ENCODE results near the gene LCP1.

The LCP1 gene

DNA sequence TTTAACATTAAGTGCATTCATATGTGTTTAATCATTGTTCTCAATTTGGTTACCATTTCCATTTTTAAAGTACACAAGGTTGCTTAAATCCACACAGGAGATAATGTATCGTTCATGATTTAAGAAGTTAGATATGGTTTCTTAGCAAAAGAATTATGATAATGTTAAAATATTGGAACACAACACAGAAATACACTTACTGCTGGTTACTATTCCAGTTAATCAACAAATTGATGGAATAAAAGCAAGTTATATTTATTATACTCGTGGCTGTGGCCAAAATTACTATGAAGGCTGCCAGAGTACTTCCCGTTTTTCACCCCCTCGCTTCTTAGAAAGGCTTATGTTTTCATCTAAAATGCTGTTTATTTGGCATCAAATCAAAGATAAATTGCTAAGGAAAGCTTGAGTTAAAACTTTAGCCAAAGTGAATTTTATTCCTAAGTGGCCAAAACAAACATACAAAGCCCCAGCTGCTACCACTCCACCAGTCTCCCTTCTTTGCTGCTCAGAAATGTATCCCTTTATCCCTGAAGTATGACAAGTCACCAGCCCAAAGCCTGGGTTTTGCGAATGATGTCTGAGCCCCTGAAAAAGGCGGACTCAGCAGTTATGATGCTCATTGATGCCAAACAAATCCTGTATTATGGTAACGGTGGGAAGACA is 27.7 kb downstream of the LCP1 start:
- no peak for DNase-seq

GRCh38 chr13:46152627-46153328 is 29.2 kb downstream of the LCP1 start:
- DNase-seq: no peak

- no peak for DNase-seq
Measured at GRCh38 chr13:46150134-46150693, 31.8 kb downstream of the LCP1 start.

GRCh38 chr13:46149272-46150133 is 32.5 kb downstream of the LCP1 start:
- no peak for DNase-seq

DNA sequence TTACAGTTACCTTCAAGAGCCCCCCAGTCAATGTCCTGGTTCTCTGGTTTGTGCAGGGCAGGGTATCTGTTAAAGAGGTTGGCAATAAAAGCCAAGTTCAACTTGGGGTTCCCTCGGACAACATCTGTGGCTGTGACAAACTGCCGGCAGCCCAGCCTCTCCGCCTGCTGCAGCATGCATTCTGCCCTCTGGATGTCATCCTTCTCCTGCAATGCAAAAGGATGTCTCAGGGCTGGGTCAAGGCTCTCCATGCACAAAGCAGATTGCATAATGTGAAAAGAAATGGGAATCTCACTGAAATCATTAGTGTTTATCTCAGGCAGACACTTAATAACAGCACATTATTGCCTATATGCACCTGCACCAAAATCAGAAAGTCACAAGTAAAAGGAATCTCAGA is 35.1 kb downstream of the LCP1 start:
- no peak for DNase-seq

DNA sequence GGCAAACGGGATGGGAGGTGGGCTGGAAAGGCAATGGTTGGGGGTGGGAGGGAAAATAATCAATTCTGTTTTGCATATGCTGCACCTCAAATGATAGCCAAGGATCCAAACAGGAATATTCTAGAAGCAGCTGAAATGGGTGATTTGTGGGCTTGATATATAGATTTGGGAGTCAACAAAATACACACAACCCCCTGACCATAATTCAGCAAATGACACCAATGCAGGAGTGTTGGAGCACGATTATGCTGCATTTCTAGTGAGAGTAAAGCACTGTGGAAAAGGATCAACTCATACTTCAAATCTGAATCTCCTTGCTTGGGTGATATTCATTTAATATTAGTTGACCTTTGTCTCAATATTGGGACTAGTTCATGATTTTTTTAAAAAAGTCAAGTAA is 36.0 kb downstream of the LCP1 start:
- no peak for DNase-seq

DNA sequence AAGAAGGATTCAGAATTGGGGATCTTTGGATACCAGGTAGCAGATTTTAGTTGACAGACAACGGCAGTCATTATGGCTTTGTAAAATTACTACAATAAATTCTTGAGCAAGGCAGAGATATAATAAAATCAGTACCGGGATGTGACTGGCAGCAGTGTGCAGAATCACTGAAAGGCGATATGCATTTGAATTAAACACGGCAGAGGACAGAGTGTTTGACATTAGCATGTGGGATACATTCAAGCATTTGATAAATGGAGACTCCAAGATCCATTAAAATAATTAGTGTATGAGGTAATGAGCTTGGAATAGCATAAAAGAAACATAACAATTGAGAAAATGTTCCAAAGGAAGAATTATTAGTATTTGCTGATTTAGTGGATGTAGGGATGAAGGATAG is 36.8 kb downstream of the LCP1 start:
- no peak for DNase-seq

DNA sequence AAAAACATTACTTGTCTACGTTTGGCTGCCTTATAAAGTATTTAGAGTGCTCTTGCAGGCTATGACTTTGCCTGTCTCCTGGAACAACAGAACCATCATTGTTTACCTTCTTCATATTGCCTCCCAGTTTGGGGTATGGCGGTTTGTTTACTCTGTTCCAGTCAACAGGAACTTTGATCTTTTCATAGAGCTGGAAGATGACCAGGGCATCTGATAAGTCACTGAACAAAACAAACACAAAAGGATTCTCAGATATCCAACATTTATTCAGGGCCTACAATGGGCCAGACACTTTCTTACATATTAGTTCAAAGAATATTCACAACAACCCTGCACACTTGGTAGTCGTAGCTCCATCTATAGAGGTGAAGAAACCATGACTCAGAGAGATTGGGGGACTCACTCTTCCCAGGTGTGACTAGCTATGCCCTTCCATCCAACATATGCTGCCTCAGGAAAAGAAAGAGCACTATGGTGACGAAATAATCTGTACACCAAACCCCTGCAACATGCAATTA is 38.7 kb downstream of the LCP1 start:
- no peak for DNase-seq

- DNase-seq: no peak
Measured at GRCh38 chr13:46142776-46143175, 39.2 kb downstream of the LCP1 start.

- no peak for DNase-seq
Measured at GRCh38 chr13:46140044-46140443, 41.9 kb downstream of the LCP1 start.

DNA sequence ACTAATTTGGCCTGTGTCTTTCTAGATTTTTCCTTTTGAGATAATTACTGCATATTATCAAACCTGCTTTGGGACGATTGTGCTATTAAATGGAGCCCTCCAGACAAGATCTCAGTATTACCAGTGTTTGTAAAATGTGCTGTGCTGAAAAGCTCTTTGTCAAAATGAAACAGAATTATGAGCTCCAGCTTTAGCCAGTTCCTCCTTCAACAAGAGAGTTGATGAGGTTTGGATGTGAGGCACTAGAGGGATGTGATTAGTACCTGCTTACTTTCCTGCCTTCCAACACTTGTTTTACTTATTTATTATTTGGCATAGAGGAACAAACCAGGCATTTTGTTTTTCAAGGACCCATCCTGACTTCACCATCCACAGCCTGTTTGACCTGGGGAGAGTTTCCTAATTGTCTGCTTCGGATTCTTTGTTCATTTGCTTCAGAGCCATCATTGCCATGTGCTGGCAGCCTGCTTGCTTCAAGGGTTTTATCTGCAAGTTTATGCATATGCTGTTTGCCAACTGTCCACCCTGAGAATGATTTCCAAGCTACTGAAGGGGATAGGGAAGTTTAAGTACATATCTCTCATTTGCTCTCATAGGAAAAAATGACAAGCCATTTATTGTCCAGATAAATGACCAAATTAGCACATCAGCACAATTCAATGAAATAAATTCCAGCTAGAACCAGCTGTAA is 44.2 kb downstream of the LCP1 start:
- no peak for DNase-seq

- DNase-seq: no peak
Measured at GRCh38 chr13:46136688-46137087, 45.3 kb downstream of the LCP1 start.

- no peak for DNase-seq
Measured at GRCh38 chr13:46134961-46135522, 46.9 kb downstream of the LCP1 start.

DNA sequence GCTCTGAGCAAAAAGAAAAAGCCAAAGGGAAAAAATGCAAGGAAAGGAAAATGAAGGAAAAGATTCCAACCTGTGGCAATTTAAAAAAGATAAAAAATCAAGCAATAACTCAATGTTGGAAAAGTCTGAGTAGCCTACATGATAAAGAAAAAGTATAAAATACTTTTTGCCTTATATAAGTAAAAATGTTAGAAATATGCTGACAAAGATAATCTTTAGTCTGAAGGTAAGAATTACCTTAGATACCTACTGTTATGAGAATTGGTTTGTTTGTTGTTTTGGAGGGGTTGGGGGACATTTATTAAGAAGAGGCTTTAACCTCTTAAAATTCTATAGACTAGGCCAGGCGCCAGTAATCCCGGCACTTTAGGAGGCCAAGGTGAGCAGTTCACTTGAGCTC is 47.5 kb downstream of the LCP1 start:
- DNase-seq: no peak

GRCh38 chr13:46132109-46132508 is 49.9 kb downstream of the LCP1 start:
- DNase-seq: no peak

- DNase-seq: no peak
Measured at GRCh38 chr13:46131705-46132104, 50.3 kb downstream of the LCP1 start.

- no peak for DNase-seq
Measured at GRCh38 chr13:46129955-46130618, 51.9 kb downstream of the LCP1 start.

GRCh38 chr13:46129124-46129523 is 52.9 kb downstream of the LCP1 start:
- DNase-seq: no peak

GRCh38 chr13:46127358-46128023 is 54.5 kb downstream of the LCP1 start:
- DNase-seq: no peak

GRCh38 chr13:46126552-46127357 is 55.2 kb downstream of the LCP1 start:
- peak; percentile 8 for DNase-seq
